H1 (cell line): ENCODE results near the gene ANO2. TPM values are rescaled to one million over a fixed set of nuclear protein-coding genes. Genes with fewer than 3 reads are reported as not detected.
A peak's percentile ranks its signal among the peaks of the same experiment; 100 is the strongest.

Source experiments
- CTCF ChIA-PET: fragments of 300-600 bp; sonication (Branson Sonifier 250); formaldehyde crosslinking; loops from one replicate; lab custom pipeline; 2021; ENCODE audit not compliant: partially characterized antibody; lab: Charles Lee
- POLR2A ChIA-PET: fragments of 300-600 bp; sonication (Branson Sonifier 250); formaldehyde crosslinking; loops from one replicate; lab custom pipeline; 2021; ENCODE audit warnings: inconsistent platforms; ENCODE audit not compliant: partially characterized antibody; lab: Charles Lee
- DNase-seq, 2 experiments: peaks; one replicate each; pipeline versions ENCODE4 v3.0.0 to v3.0.0-alpha.2; 2010 to 2022; ENCODE audit warnings: low spot score in 2 of 2, low read depth in 1 of 2, mixed read lengths in 1 of 2
- FAIRE-seq: peaks from 2 replicates; lab custom pipeline; 2011; peaks lifted over from hg19 to GRCh38; lab: Jason Lieb, UNC
- H2AFZ ChIP-seq: 2 replicates; pipeline ENCODE4 v1.8.1; 2012; ENCODE audit warnings: low read length, inconsistent platforms
- H2AK5ac ChIP-seq: 2 replicates; pipeline ENCODE4 v1.6.1; 2013; ENCODE audit warnings: low read depth, low read length
- H2BK120ac ChIP-seq: replicated peaks from 2 replicates; pipeline ENCODE3; 2013; ENCODE audit warnings: low read depth, low read length, inconsistent platforms
- H2BK12ac ChIP-seq: 2 replicates; pipeline ENCODE4 v1.6.1; 2013; ENCODE audit warnings: low read depth, low read length
- H2BK15ac ChIP-seq: 2 replicates; pipeline ENCODE4 v1.6.1; 2013; ENCODE audit warnings: low read length
- H2BK20ac ChIP-seq: 2 replicates; pipeline ENCODE4 v1.6.1; 2013; ENCODE audit warnings: low read length
- H2BK5ac ChIP-seq: 2 replicates; pipeline ENCODE4 v1.6.1; 2013; ENCODE audit warnings: low read depth, low read length
- H3K14ac ChIP-seq: 2 replicates; pipeline ENCODE4 v1.6.1; 2013; ENCODE audit warnings: inconsistent platforms; ENCODE audit not compliant: insufficient read length
- H3K18ac ChIP-seq: 2 replicates; pipeline ENCODE4 v1.6.1; 2013; ENCODE audit warnings: low read length; ENCODE audit errors: extremely low read depth
- H3K23ac ChIP-seq: 2 replicates; pipeline ENCODE4 v1.6.1; 2013; ENCODE audit warnings: inconsistent platforms; ENCODE audit not compliant: insufficient read length
- H3K23me2 ChIP-seq: 2 replicates; pipeline ENCODE4 v1.6.1; 2013; ENCODE audit warnings: low read depth, low read length
- H3K27ac ChIP-seq: 2 replicates; pipeline ENCODE4 v1.6.1; 2011; ENCODE audit warnings: low read depth, low read length, inconsistent platforms
- H3K27me3 ChIP-seq, 4 experiments: replicated peaks in 1 of 4; 1 replicate in 1 of 4; 2 replicates in 3 of 4; pipeline versions ENCODE4 v1.6.1 to v1.8.1; 2011 to 2013; ENCODE audit warnings: low read length in 3 of 4, mild to moderate bottlenecking in 3 of 4, inconsistent platforms in 2 of 4, mixed read lengths in 2 of 4, moderate library complexity in 1 of 4; ENCODE audit not compliant: control insufficient read depth in 3 of 4, insufficient read depth in 3 of 4; ENCODE audit errors: extremely low read depth in 1 of 4
- H3K36me3 ChIP-seq, 4 experiments: 2 replicates each; pipeline versions ENCODE4 v1.6.1 to v1.8.1; 2011 to 2013; ENCODE audit warnings: mild to moderate bottlenecking in 4 of 4, low read length in 3 of 4, moderate library complexity in 2 of 4, control low read depth in 1 of 4, inconsistent platforms in 1 of 4; ENCODE audit not compliant: insufficient read depth in 4 of 4, control insufficient read depth in 2 of 4
- H3K4ac ChIP-seq: replicated peaks from 2 replicates; pipeline ENCODE3; 2013; ENCODE audit warnings: low read length, low read depth, mixed read lengths, inconsistent platforms; ENCODE audit not compliant: insufficient read length
- H3K4me1 ChIP-seq, 4 experiments: replicated peaks in 1 of 4; 1 replicate in 1 of 4; 2 replicates in 3 of 4; pipeline versions ENCODE4 v1.6.1 to v1.8.1; 2011 to 2013; ENCODE audit warnings: low read length in 3 of 4, inconsistent platforms in 2 of 4, mixed read lengths in 1 of 4; ENCODE audit not compliant: insufficient read depth in 4 of 4, control insufficient read depth in 3 of 4
- H3K4me2 ChIP-seq, 2 experiments: 2 replicates each; pipeline versions ENCODE4 v1.6.1 to v1.8.1; 2011 to 2013; ENCODE audit warnings: low read depth in 2 of 2, low read length in 2 of 2, control low read depth in 1 of 2, inconsistent platforms in 1 of 2, mild to moderate bottlenecking in 1 of 2; ENCODE audit not compliant: insufficient read depth in 1 of 2
- H3K4me3 ChIP-seq, 4 experiments: fragments of 200-600, 300-600 bp in 1 of 4; sonication (generic), shearing (Covaris generic), sonication (Bioruptor Twin) in 1 of 4; 2 replicates each; pipeline versions ENCODE4 v1.5.1 to v1.8.1; 2011 to 2016; ENCODE audit warnings: low read length in 4 of 4, low read depth in 3 of 4, control low read depth in 2 of 4, inconsistent platforms in 2 of 4, mild to moderate bottlenecking in 2 of 4, mixed read lengths in 1 of 4, moderate library complexity in 1 of 4; ENCODE audit not compliant: insufficient read depth in 2 of 4; ENCODE audit errors: extremely low read depth in 1 of 4
- H3K56ac ChIP-seq: replicated peaks from 2 replicates; pipeline ENCODE3; 2013; ENCODE audit warnings: low read depth, mild to moderate bottlenecking, mixed read lengths, low read length, inconsistent platforms; ENCODE audit not compliant: insufficient read length
- H3K79me1 ChIP-seq: 2 replicates; pipeline ENCODE4 v1.6.1; 2013; ENCODE audit warnings: low read depth, low read length, control low read depth
- H3K79me2 ChIP-seq, 2 experiments: 2 replicates each; pipeline versions ENCODE4 v1.6.1 to v1.8.1; 2012 to 2013; ENCODE audit warnings: low read length in 2 of 2, mild to moderate bottlenecking in 2 of 2, inconsistent platforms in 1 of 2; ENCODE audit not compliant: insufficient read depth in 2 of 2, control insufficient read depth in 1 of 2
- H3K9ac ChIP-seq, 4 experiments: replicated peaks in 1 of 4; 1 replicate in 1 of 4; 2 replicates in 3 of 4; pipeline versions ENCODE4 v1.6.1 to v1.8.1; 2011 to 2013; ENCODE audit warnings: low read depth in 3 of 4, low read length in 3 of 4, control low read depth in 2 of 4, mild to moderate bottlenecking in 2 of 4, moderate library complexity in 2 of 4, inconsistent platforms in 1 of 4; ENCODE audit errors: extremely low read depth in 1 of 4
- H3K9me3 ChIP-seq, 2 experiments: 2 replicates each; pipeline versions ENCODE4 v1.6.1 to v1.8.1; 2012 to 2013; ENCODE audit warnings: mild to moderate bottlenecking in 2 of 2, moderate library complexity in 2 of 2, control low read depth in 1 of 2, inconsistent platforms in 1 of 2, low read depth in 1 of 2, low read length in 1 of 2, mixed read lengths in 1 of 2; ENCODE audit not compliant: insufficient read depth in 2 of 2
- H4K20me1 ChIP-seq, 2 experiments: replicated peaks in 1 of 2; 2 replicates each; pipeline versions ENCODE3 to v1.8.1; 2011 to 2013; ENCODE audit warnings: inconsistent platforms in 2 of 2, low read length in 2 of 2, mild to moderate bottlenecking in 1 of 2; ENCODE audit not compliant: insufficient read depth in 2 of 2, control insufficient read depth in 1 of 2
- H4K5ac ChIP-seq: 2 replicates; pipeline ENCODE4 v1.6.1; 2013; ENCODE audit warnings: low read length, low read depth, mixed read lengths, inconsistent platforms; ENCODE audit not compliant: insufficient read length
- H4K8ac ChIP-seq: 2 replicates; pipeline ENCODE4 v1.8.0; 2013; ENCODE audit warnings: mild to moderate bottlenecking, moderate library complexity, low read length, inconsistent platforms; ENCODE audit not compliant: insufficient read depth; ENCODE audit errors: extremely low read depth
- H4K91ac ChIP-seq: replicated peaks from 2 replicates; pipeline ENCODE3; 2013; ENCODE audit warnings: low read length, mixed read lengths, inconsistent platforms; ENCODE audit not compliant: insufficient read length
- CHD1 ChIP-seq: IDR thresholded peaks from 2 replicates; pipeline ENCODE4 v1.6.1; 2012; ENCODE audit warnings: low read depth, low read length, improper control_type of control experiment
- KDM4A ChIP-seq: IDR thresholded peaks from one replicate; pipeline ENCODE4 v1.7.1; 2012; ENCODE audit warnings: low read depth, mild to moderate bottlenecking, moderate library complexity, low read length, inconsistent platforms; ENCODE audit not compliant: severe bottlenecking
- POLR2A ChIP-seq, 2 experiments: IDR thresholded peaks; 1 replicate in 1 of 2; 2 replicates in 1 of 2; pipeline ENCODE4 v1.6.1; 2011; ENCODE audit warnings: low read depth in 2 of 2, low read length in 2 of 2, mild to moderate bottlenecking in 2 of 2; ENCODE audit errors: control extremely low read depth in 1 of 2
- POLR2AphosphoS5 ChIP-seq: IDR thresholded peaks from 2 replicates; pipeline ENCODE4 v1.6.1; 2011; ENCODE audit warnings: low read depth, low read length
- SIN3A ChIP-seq, 2 experiments: IDR thresholded peaks in 1 of 2; conservative IDR thresholded peaks in 1 of 2; 2 replicates each; pipeline ENCODE4 v1.6.1; 2011 to 2012; ENCODE audit warnings: low read length in 2 of 2, improper control_type of control experiment in 1 of 2, low read depth in 1 of 2, mild to moderate bottlenecking in 1 of 2
- SP1 ChIP-seq: IDR thresholded peaks from 2 replicates; pipeline ENCODE4 v1.6.1; 2011; ENCODE audit warnings: low read depth, low read length
- TCF12 ChIP-seq: IDR thresholded peaks from 2 replicates; pipeline ENCODE4 v1.6.1; 2011; ENCODE audit warnings: low read depth, mild to moderate bottlenecking, low read length
- WGBS, 2 experiments: shearing (Covaris generic) in 1 of 2; methylation state at CpG; one replicate each; pipeline versions ENCODE4 v1.1.6 to v1.1.7; 2013 to 2015; ENCODE audit warnings: low lambda C conversion rate in 2 of 2, mixed read lengths in 2 of 2, inconsistent platforms in 1 of 2, low coverage in 1 of 2, missing lambda C conversion rate in 1 of 2; ENCODE audit not compliant: insufficient replicate concordance in 2 of 2, insufficient coverage in 1 of 2, insufficient read length in 1 of 2; ENCODE audit errors: extremely low coverage in 1 of 2, missing lambda C conversion rate in 1 of 2; 5-methylcytosine and 5-hydroxymethylcytosine counted together
- polyA plus RNA-seq, 7 experiments: library from polyadenylated mRNA; depleted of rRNA in 3 of 7; stranded (reverse) in 5 of 7; unstranded in 2 of 7; fragments of >200 nt in 5 of 7; fragments of 200-250 nt in 2 of 7; gene quantifications; 1 replicate in 5 of 7; 2 replicates in 1 of 7; 4 replicates in 1 of 7; pipeline versions ENCODE4 v1.2.1 to v1.2.3, GENCODE V29; 2011 to 2013; ENCODE audit warnings: missing spikeins in 2 of 7, mixed read lengths in 2 of 7
- total RNA-seq: library from RNA; stranded (reverse); fragmentation: NEBNext Ultra II Directional; extraction: Animal tissue kit (Norgen Biotek cat#: 25700); gene quantifications from 2 replicates; pipeline ENCODE4 v1.2.1, GENCODE V29; 2021
- TF ChIP-seq, protein P1 (sequence below), 3 experiments: IDR thresholded peaks; 1 replicate in 2 of 3; 2 replicates in 1 of 3; pipeline versions ENCODE4 v1.5.1 to v1.6.1; 2011; ENCODE audit warnings: low read length in 3 of 3, mild to moderate bottlenecking in 3 of 3, inconsistent platforms in 2 of 3, low read depth in 1 of 3, moderate library complexity in 1 of 3; ENCODE audit not compliant: insufficient read depth in 1 of 3; ENCODE audit errors: control extremely low read depth in 1 of 3

The ANO2 gene
- total and polyA plus RNA-seq, 2 of the 8 experiments (the other 6 are each of a cell fraction or from before 2014, with no cell fraction given): 1.9 to 5.5 TPM

DNA sequence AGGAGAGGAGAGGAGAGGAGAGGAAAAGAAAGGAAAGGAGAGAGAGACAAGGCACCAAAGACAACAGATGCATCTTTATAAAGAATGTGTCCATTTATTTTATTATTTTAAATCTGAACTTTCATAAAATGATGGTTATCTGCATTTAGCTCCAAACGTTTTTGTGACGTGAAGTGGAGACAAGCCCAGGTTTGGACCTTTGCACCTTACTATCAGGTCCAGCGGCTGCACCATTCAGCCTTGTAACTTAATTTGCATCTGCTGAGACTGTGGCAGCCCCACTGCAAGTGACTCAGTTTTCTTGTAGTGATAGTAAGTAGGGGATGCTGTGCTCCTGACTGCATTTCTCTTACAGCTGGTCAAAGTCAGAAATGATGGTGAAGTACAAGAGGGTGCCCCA is 382.5 kb downstream of the ANO2 start:
- no peak overlapping the region for H4K91ac ChIP-seq
- H3K9me3 ChIP-seq: no peaks in the 10 kb centered on the region
- POLR2A ChIA-PET: interaction anchor here (1.2 kb wide), 1 partner anchor 123 kb away, joined by 3 read pairs; no protein-coding TSS in a partner anchor
- H2AK5ac ChIP-seq: no peak overlapping the region
- H2BK5ac ChIP-seq: no peak overlapping the region
- no peaks in the 10 kb centered on the region for H3K79me2 ChIP-seq
- CTCF ChIA-PET: interaction anchor here (0.9 to 4.7 kb wide), 11 partner anchors 9 to 233 kb away, joined by 3 to 29 read pairs (median 4); no protein-coding TSS in a partner anchor
- no peaks in the 10 kb centered on the region for H3K79me1 ChIP-seq
- H4K20me1 ChIP-seq: no peaks in the 10 kb centered on the region
- FAIRE-seq: no peak
- no peaks in the 10 kb centered on the region for H3K23me2 ChIP-seq
- H2BK15ac ChIP-seq: no peak overlapping the region
- no peak overlapping the region for H3K27ac ChIP-seq
- H2BK12ac ChIP-seq: no peak overlapping the region
- H3K14ac ChIP-seq: no peak overlapping the region
- no peak overlapping the region for H3K9ac ChIP-seq
- H3K36me3 ChIP-seq: no peaks in the 10 kb centered on the region
- H2BK20ac ChIP-seq: no peak overlapping the region
- H4K8ac ChIP-seq: no peak overlapping the region
- peak in 1 of 2 experiments; percentile 23 for DNase-seq
- H3K4ac ChIP-seq: no peak overlapping the region
- H3K4me3 ChIP-seq: no peak overlapping the region
- no peak overlapping the region for H3K23ac ChIP-seq
- H3K18ac ChIP-seq: no peak overlapping the region
- H3K4me1 ChIP-seq: peaks cover 0 to 3% (median 0%) of the 10 kb centered on the region in 4 experiments; a peak in 2 of 7 replicates
- H3K27me3 ChIP-seq: no peaks in the 10 kb centered on the region
- no peak overlapping the region for H2BK120ac ChIP-seq
- H2AFZ ChIP-seq: no peak overlapping the region
- no peak overlapping the region for H4K5ac ChIP-seq
- H3K56ac ChIP-seq: no peak overlapping the region
- no peak overlapping the region for H3K4me2 ChIP-seq
- 93% methylated on average over 3 of the region's 3 CpGs; no CpG with 5 or more reads in 1 of the 2 experiments for WGBS, 2 experiments
- no peak for TF ChIP-seq KDM4A
- TF ChIP-seq TCF12: no peak
- TF ChIP-seq POLR2AphosphoS5: no peak
- TF ChIP-seq SIN3A (conservative IDR thresholded peaks at IDR 0.05 in 1 of 2, IDR thresholded peaks at IDR 0.05 in 1 of 2; ENCODE audit: low read depth in 1 of 2, low read length in 2 of 2): no peak
- no peak for TF ChIP-seq POLR2A (IDR thresholded peaks at IDR 0.05; ENCODE audit: control extremely low read depth in 1 of 2, low read depth in 2 of 2, low read length in 2 of 2)
- TF ChIP-seq, protein P1, sequence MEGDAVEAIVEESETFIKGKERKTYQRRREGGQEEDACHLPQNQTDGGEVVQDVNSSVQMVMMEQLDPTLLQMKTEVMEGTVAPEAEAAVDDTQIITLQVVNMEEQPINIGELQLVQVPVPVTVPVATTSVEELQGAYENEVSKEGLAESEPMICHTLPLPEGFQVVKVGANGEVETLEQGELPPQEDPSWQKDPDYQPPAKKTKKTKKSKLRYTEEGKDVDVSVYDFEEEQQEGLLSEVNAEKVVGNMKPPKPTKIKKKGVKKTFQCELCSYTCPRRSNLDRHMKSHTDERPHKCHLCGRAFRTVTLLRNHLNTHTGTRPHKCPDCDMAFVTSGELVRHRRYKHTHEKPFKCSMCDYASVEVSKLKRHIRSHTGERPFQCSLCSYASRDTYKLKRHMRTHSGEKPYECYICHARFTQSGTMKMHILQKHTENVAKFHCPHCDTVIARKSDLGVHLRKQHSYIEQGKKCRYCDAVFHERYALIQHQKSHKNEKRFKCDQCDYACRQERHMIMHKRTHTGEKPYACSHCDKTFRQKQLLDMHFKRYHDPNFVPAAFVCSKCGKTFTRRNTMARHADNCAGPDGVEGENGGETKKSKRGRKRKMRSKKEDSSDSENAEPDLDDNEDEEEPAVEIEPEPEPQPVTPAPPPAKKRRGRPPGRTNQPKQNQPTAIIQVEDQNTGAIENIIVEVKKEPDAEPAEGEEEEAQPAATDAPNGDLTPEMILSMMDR (IDR thresholded peaks at IDR 0.05; ENCODE audit: control extremely low read depth in 1 of 3, insufficient read depth in 1 of 3, low read depth in 1 of 3, low read length in 3 of 3): no peak
- TF ChIP-seq SP1: no peak
- no peak for TF ChIP-seq CHD1
